ENCODE results near the gene CIPC. TPM values are rescaled to one million over a fixed set of nuclear protein-coding genes. Genes with fewer than 3 reads are reported as not detected.

Gene CIPC
- total and polyA plus RNA-seq, 2 of the 4 experiments (the other 2 are of a cell fraction) = 6.6 to 12.9 TPM

DNA sequence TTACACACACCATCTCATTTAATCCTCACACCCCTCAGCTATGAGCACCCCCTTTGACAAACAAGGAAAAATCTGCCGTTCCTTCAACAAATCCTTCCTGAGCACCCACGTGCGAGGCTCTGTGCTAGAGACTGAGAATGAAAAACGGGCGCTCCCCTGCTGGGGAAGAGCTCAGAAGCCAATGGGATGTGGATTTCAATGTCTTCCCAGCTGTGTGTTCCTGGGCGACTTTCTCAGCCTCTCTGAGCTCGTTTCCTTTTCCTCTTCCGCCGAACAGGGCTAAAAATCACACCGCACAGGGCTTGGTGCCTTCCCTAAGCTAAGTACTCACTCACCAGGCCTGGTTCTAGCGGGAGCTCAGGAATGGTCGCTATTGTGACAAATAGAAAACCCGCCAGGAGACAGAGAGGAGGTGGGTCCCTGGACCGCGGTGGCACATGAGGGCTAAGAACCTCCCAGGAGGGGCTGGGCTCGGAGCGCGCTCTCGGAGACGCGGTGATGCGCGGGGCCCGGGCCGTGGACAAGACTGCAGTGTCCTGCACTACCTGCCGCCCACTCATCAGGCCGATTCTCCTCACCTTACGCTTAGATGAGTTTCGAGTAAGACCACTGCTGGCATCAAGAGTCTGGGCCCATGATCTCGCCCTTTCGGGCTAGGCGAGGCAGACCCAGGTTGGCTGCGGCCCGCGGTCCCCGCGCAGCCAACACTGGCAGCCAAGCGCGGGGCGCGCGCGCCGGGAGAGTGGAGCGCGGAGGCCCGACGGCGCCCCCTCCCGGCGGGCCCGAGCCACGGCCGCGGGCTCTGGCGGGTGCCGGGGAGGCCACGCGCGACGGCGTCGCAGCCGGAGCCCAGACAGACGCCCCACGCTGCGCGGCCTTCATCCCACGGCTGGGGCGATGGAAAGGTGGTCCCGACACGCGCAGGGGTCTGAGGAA is 26.6 kb downstream of the CIPC start:
- H3K9me3 ChIP-seq (ENCODE audit: control insufficient read depth, insufficient read depth, low read length) = no peaks in the 10 kb centered on the region
- no peak overlapping the region for H3K18ac ChIP-seq (ENCODE audit: low read depth, low read length)
- no peaks in the 10 kb centered on the region for H4K20me1 ChIP-seq (ENCODE audit: insufficient read depth, low read length)
- TF ChIP-seq RFX5 (IDR thresholded peaks at IDR 0.05; ENCODE audit: low read depth, low read length) = no peak
- TF ChIP-seq, protein P1, sequence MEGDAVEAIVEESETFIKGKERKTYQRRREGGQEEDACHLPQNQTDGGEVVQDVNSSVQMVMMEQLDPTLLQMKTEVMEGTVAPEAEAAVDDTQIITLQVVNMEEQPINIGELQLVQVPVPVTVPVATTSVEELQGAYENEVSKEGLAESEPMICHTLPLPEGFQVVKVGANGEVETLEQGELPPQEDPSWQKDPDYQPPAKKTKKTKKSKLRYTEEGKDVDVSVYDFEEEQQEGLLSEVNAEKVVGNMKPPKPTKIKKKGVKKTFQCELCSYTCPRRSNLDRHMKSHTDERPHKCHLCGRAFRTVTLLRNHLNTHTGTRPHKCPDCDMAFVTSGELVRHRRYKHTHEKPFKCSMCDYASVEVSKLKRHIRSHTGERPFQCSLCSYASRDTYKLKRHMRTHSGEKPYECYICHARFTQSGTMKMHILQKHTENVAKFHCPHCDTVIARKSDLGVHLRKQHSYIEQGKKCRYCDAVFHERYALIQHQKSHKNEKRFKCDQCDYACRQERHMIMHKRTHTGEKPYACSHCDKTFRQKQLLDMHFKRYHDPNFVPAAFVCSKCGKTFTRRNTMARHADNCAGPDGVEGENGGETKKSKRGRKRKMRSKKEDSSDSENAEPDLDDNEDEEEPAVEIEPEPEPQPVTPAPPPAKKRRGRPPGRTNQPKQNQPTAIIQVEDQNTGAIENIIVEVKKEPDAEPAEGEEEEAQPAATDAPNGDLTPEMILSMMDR (conservative IDR thresholded peaks at IDR 0.05; ENCODE audit: low read depth, low read length) = peak; percentile 66
- TF ChIP-seq BHLHE40 (IDR thresholded peaks at IDR 0.05; ENCODE audit: low read depth, low read length) = no peak
- TF ChIP-seq, protein P2, sequence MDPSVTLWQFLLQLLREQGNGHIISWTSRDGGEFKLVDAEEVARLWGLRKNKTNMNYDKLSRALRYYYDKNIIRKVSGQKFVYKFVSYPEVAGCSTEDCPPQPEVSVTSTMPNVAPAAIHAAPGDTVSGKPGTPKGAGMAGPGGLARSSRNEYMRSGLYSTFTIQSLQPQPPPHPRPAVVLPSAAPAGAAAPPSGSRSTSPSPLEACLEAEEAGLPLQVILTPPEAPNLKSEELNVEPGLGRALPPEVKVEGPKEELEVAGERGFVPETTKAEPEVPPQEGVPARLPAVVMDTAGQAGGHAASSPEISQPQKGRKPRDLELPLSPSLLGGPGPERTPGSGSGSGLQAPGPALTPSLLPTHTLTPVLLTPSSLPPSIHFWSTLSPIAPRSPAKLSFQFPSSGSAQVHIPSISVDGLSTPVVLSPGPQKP (IDR thresholded peaks at IDR 0.05; ENCODE audit: borderline replicate concordance, low read depth, low read length) = no peak
- TF ChIP-seq RAD21 (IDR thresholded peaks at IDR 0.05; ENCODE audit: low read length) = 0 out of 2 replicates have a peak, but pooled peaks have one; percentile 15
- peak; percentile 32; the same call in 1 of the 2 replicates for TF ChIP-seq SMC3 (IDR thresholded peaks at IDR 0.05; ENCODE audit: low read depth, low read length)
- no peak for TF ChIP-seq MAFK (IDR thresholded peaks at IDR 0.05; ENCODE audit: low read depth, low read length)
- no peak for TF ChIP-seq RCOR1 (IDR thresholded peaks at IDR 0.05; ENCODE audit: insufficient replicate concordance, low read length)
- TF ChIP-seq, protein P3, sequence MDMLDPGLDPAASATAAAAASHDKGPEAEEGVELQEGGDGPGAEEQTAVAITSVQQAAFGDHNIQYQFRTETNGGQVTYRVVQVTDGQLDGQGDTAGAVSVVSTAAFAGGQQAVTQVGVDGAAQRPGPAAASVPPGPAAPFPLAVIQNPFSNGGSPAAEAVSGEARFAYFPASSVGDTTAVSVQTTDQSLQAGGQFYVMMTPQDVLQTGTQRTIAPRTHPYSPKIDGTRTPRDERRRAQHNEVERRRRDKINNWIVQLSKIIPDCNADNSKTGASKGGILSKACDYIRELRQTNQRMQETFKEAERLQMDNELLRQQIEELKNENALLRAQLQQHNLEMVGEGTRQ (IDR thresholded peaks at IDR 0.05; ENCODE audit: low read depth, low read length) = no peak
- peak; percentile 33; the same call in 1 of the 2 replicates for TF ChIP-seq MAZ (IDR thresholded peaks at IDR 0.05; ENCODE audit: borderline replicate concordance, low read depth, low read length)
- TF ChIP-seq POLR2A (IDR thresholded peaks at IDR 0.05; ENCODE audit: low read depth, low read length) = no peak
- no peaks in the 10 kb centered on the region for H3K79me1 ChIP-seq (ENCODE audit: low read depth in 1 of 2, low read length in 2 of 2)
- WGBS, 2 experiments (ENCODE audit: extremely low coverage in 2 of 2, insufficient read length in 1 of 2) = 8% methylated on average over 23 of the region's 73 CpGs; no CpG with 5 or more reads in 1 of the 2 experiments
- no peak overlapping the region for H4K8ac ChIP-seq (ENCODE audit: low read depth in 2 of 2, low read length in 2 of 2)
- BruUV-seq (replicated peaks) = no TSS peak
- H3K56ac ChIP-seq (ENCODE audit: extremely low read depth, insufficient read depth, low read length) = no peak overlapping the region
- H2AK5ac ChIP-seq (ENCODE audit: low read depth, low read length) = no peak overlapping the region
- ChIA-PET POLR2A (ENCODE audit: unreplicated experiment) (no interaction called here), CTCF (interaction anchor here (0.6 to 1.2 kb wide), 5 partner anchors 9 to 249 kb away, joined by 3 to 4 read pairs (median 3); no protein-coding TSS in a partner anchor)
- intact Hi-C loops (cut with micrococcal nuclease) = loop anchor here (1.0 kb wide), 1 partner anchor 248 kb away; no protein-coding TSS in a partner anchor
- no peak overlapping the region for H4K5ac ChIP-seq (ENCODE audit: low read depth, low read length)
- H3K27ac ChIP-seq (ENCODE audit: insufficient read depth, low read length) = no peak overlapping the region
- H3K4me3 ChIP-seq (ENCODE audit: insufficient read depth, low read depth, low read length) = peak overlapping the region; percentile 62
- H3K9me1 ChIP-seq (ENCODE audit: insufficient read depth, low read length) = no peaks in the 10 kb centered on the region
- H2BK20ac ChIP-seq (ENCODE audit: low read depth, low read length) = no peak overlapping the region
- dilution Hi-C loops (cut with HindIII; ENCODE audit: low sequenced_read_pairs, unreplicated experiment) = no loop called here
- DNase-seq (peak; percentile 16), ATAC-seq (ENCODE audit: low read depth) (peak; percentile 90)
- no peaks in the 10 kb centered on the region; the same call in 1 of the 2 replicates for H3K4me1 ChIP-seq (ENCODE audit: control insufficient read depth, insufficient read depth, low read length)
- H2AK9ac ChIP-seq (replicated peaks; ENCODE audit: low read depth, low read length, poor library complexity) = peak overlapping the region; percentile 65
- no peak overlapping the region for H4K91ac ChIP-seq (ENCODE audit: insufficient read depth, low read depth, low read length)
- no peak overlapping the region for H2BK5ac ChIP-seq (ENCODE audit: low read depth, low read length, poor library complexity, severe bottlenecking)
- no peak overlapping the region for H3K14ac ChIP-seq (replicated peaks; ENCODE audit: low read depth, low read length)
- in situ Hi-C loops (cut with MboI; ENCODE audit: low sequenced_read_pairs) = no loop called here
- H3K36me3 ChIP-seq (ENCODE audit: control insufficient read depth, insufficient read depth, low read length) = no peaks in the 10 kb centered on the region
- H3K23ac ChIP-seq (ENCODE audit: low read depth, low read length) = peak overlapping the region; percentile 79; the same call in 1 of the 2 replicates
- H3K4ac ChIP-seq (ENCODE audit: low read depth, low read length) = no peak overlapping the region
- H3K4me2 ChIP-seq (ENCODE audit: low read depth, low read length) = peak overlapping the region; percentile 89
- H3K9ac ChIP-seq (ENCODE audit: low read depth, low read length) = no peak overlapping the region
- no peak overlapping the region for H2BK15ac ChIP-seq (ENCODE audit: low read depth, low read length)
- no peak overlapping the region for H2BK120ac ChIP-seq (ENCODE audit: low read depth, low read length)
- H2AFZ ChIP-seq (replicated peaks; ENCODE audit: low read length, poor library complexity) = peak overlapping the region; percentile 94
- H3K27me3 ChIP-seq (ENCODE audit: control insufficient read depth, insufficient read depth, low read length) = peaks cover 56% of the 10 kb centered on the region

Data from IMR-90 (cell line).